SK-N-SH treated with all-trans-retinoic acid at 6 μM for 48 hours (cell line): Measurements from ENCODE around the gene SHOC1.
"Not testable (repeated sequence)": the region's sequence is repeated elsewhere in the genome, so short reads cannot be mapped to it uniquely, and the experiment has no call there.

Source experiments
- ATAC-seq: fragments of 200-7000 bp; cut with Tn5 transposase; 3 replicates; pipeline ENCODE4 v1.9.1; 2020; ENCODE audit warnings: mild to moderate bottlenecking, moderate library complexity
- ARNTL ChIP-seq: fragments of 450-650 bp; formaldehyde crosslinking; IDR thresholded peaks from 2 replicates; pipeline ENCODE4 v1.5.0; 2020; ENCODE audit warnings: low read depth, mild to moderate bottlenecking, moderate library complexity, borderline replicate concordance
- BACH2 ChIP-seq: fragments of 250-450 bp; sonication (Bioruptor Pico); IDR thresholded peaks from 2 replicates; pipeline ENCODE4 v1.9.0; 2021; ENCODE audit warnings: mild to moderate bottlenecking, borderline replicate concordance
- CSDC2 ChIP-seq: fragments of 250-450 bp; sonication (Bioruptor Pico); IDR thresholded peaks from 2 replicates; pipeline ENCODE4 v1.5.0; 2020; ENCODE audit warnings: mild to moderate bottlenecking, moderate library complexity
- ESRRG ChIP-seq: fragments of 250-450 bp; sonication (Bioruptor Pico); IDR thresholded peaks from 2 replicates; pipeline ENCODE4 v1.6.1; 2021; ENCODE audit warnings: mild to moderate bottlenecking
- GLIS3 ChIP-seq: fragments of 250-450 bp; sonication (Bioruptor Pico); IDR thresholded peaks from 2 replicates; pipeline ENCODE4 v1.5.0; 2020; ENCODE audit warnings: mild to moderate bottlenecking, moderate library complexity
- OSR1 ChIP-seq: fragments of 250-450 bp; sonication (Bioruptor Pico); IDR thresholded peaks from 2 replicates; pipeline ENCODE4 v1.8.0; 2022; ENCODE audit warnings: moderate library complexity, mild to moderate bottlenecking, inconsistent platforms
- POU6F1 ChIP-seq: fragments of 250-450 bp; sonication (Bioruptor Pico); IDR thresholded peaks from 2 replicates; pipeline ENCODE4 v1.8.0; 2021; ENCODE audit warnings: low read depth, mild to moderate bottlenecking, moderate library complexity, borderline replicate concordance
- PPARA ChIP-seq: fragments of 250-450 bp; sonication (Bioruptor Pico); IDR thresholded peaks from 2 replicates; pipeline ENCODE4 v1.5.0; 2020; ENCODE audit warnings: mild to moderate bottlenecking, borderline replicate concordance
- RARB ChIP-seq: fragments of 250-450 bp; sonication (Bioruptor Pico); IDR thresholded peaks from 2 replicates; pipeline ENCODE4 v1.8.0; 2021; ENCODE audit warnings: mild to moderate bottlenecking, moderate library complexity
- SNAI2 ChIP-seq: fragments of 250-450 bp; sonication (Bioruptor Pico); IDR thresholded peaks from 2 replicates; pipeline ENCODE4 v1.5.0; 2020; ENCODE audit warnings: mild to moderate bottlenecking, moderate library complexity
- TCF4 ChIP-seq: fragments of 250-450 bp; sonication (Bioruptor Pico); IDR thresholded peaks from 2 replicates; pipeline ENCODE4 v1.8.0; 2021; ENCODE audit warnings: mild to moderate bottlenecking, moderate library complexity, borderline replicate concordance
- TOX ChIP-seq: fragments of 250-450 bp; sonication (Bioruptor Pico); IDR thresholded peaks from 2 replicates; pipeline ENCODE4 v1.8.0; 2021; ENCODE audit warnings: mild to moderate bottlenecking, moderate library complexity, borderline replicate concordance
- TSHZ2 ChIP-seq: fragments of 250-450 bp; sonication (Bioruptor Pico); IDR thresholded peaks from 2 replicates; pipeline ENCODE4 v1.5.0; 2020; ENCODE audit warnings: mild to moderate bottlenecking, moderate library complexity
- ZC3H10 ChIP-seq: fragments of 250-450 bp; sonication (Bioruptor Pico); IDR thresholded peaks from 2 replicates; pipeline ENCODE4 v1.5.1; 2021; ENCODE audit warnings: mild to moderate bottlenecking, moderate library complexity
- ZFP3 ChIP-seq: fragments of 250-450 bp; sonication (Bioruptor Pico); IDR thresholded peaks from 2 replicates; pipeline ENCODE4 v1.5.0; 2020; ENCODE audit warnings: mild to moderate bottlenecking, moderate library complexity
- ZFP30 ChIP-seq: fragments of 450-650 bp; formaldehyde crosslinking; IDR thresholded peaks from 2 replicates; pipeline ENCODE4 v1.5.0; 2022; ENCODE audit warnings: mild to moderate bottlenecking, moderate library complexity
- ZNF565 ChIP-seq: fragments of 450-650 bp; formaldehyde crosslinking; conservative IDR thresholded peaks from 2 replicates; pipeline ENCODE4 v1.5.0; 2020; ENCODE audit warnings: low read depth, mild to moderate bottlenecking, moderate library complexity
- ZNF70 ChIP-seq: fragments of 450-650 bp; formaldehyde crosslinking; IDR thresholded peaks from 2 replicates; pipeline ENCODE4 v1.5.0; 2020; ENCODE audit warnings: mild to moderate bottlenecking, moderate library complexity
- ZNF8 ChIP-seq: fragments of 450-650 bp; formaldehyde crosslinking; IDR thresholded peaks from 2 replicates; pipeline ENCODE4 v1.5.0; 2020; ENCODE audit warnings: mild to moderate bottlenecking, moderate library complexity
- TF ChIP-seq, protein P1 (sequence below): fragments of 250-450 bp; sonication (Bioruptor Pico); IDR thresholded peaks from 2 replicates; pipeline ENCODE4 v1.5.1; 2020; ENCODE audit warnings: low read depth, mild to moderate bottlenecking, moderate library complexity

The SHOC1 gene

GRCh38 chr9:111799506-111799905, 4.8 kb upstream of the SHOC1 start (continued):
- TF ChIP-seq ZFP30 (CRISPR knock-in tag), result no peak
- no peak for TF ChIP-seq BACH2 (CRISPR knock-in tag)

DNA sequence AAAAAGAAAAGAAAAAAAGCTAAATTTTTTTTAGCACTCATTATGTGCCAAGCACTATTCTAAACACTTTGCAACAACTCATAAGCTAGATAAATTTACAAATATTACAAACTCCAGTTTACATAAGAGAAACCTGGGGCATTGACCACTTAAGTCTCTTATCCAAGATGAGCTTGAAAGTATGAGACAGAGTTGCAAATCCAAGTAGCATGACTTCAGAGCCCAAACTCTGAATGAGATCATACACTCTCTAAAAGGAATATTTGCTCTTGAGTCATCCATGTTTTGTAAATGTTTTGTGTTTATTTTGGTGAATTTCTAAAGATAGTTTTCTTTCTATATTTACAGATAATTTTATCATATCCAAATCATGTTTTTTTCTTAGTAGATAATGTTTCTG, 4.0 kb upstream of the SHOC1 start:
- TF ChIP-seq TSHZ2, result no peak
- TF ChIP-seq TCF4, result no peak
- no peak for TF ChIP-seq ZFP3 (CRISPR knock-in tag)
- no peak for TF ChIP-seq ARNTL (CRISPR knock-in tag)
- no peak for TF ChIP-seq OSR1 (CRISPR knock-in tag)
- no peak for TF ChIP-seq ZC3H10 (CRISPR knock-in tag)
- no peak for TF ChIP-seq CSDC2 (CRISPR knock-in tag)
- no peak for TF ChIP-seq RARB
- no peak for TF ChIP-seq ESRRG
- no peak for TF ChIP-seq ZNF565 (CRISPR knock-in tag)
- TF ChIP-seq ZNF8, result no peak
- TF ChIP-seq BACH2 (CRISPR knock-in tag), result no peak
- TF ChIP-seq, all 23 proteins: peak for 0
- ATAC-seq, result no peak

GRCh38 chr9:111795557-111795839, 761 bp upstream of the SHOC1 start:
- ATAC-seq, result no peak
- TF ChIP-seq PPARA (no peak), TCF4 (no peak), POU6F1 (CRISPR knock-in tag) (no peak), ZC3H10 (CRISPR knock-in tag) (no peak), TSHZ2 (no peak), TOX (CRISPR knock-in tag) (no peak), SNAI2 (CRISPR knock-in tag) (no peak), ZNF8 (no peak), OSR1 (CRISPR knock-in tag) (no peak), ESRRG (no peak), ZNF70 (CRISPR knock-in tag) (no peak)
- TF ChIP-seq, protein P1, sequence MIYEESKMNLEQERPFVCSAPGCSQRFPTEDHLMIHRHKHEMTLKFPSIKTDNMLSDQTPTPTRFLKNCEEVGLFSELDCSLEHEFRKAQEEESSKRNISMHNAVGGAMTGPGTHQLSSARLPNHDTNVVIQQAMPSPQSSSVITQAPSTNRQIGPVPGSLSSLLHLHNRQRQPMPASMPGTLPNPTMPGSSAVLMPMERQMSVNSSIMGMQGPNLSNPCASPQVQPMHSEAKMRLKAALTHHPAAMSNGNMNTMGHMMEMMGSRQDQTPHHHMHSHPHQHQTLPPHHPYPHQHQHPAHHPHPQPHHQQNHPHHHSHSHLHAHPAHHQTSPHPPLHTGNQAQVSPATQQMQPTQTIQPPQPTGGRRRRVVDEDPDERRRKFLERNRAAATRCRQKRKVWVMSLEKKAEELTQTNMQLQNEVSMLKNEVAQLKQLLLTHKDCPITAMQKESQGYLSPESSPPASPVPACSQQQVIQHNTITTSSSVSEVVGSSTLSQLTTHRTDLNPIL (CRISPR knock-in tag), result no peak

DNA sequence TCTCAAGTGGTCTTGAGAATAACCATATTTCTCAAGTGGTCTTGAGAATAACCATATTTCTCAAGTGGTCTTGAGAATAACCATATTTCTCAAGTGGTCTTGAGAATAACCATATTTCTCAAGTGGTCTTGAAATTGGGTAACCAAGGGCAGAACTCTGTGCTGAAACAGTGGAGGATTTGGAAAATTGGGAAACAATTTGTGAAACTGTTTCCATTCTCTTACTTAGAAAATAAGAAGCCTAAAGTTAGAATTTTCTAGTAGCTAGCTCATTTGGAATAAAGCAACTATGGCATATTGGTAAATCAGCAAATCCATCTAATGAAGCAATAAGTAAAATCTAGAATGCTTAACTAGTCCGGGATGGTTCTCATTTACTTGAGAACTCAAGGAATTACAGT, 2.9 kb downstream of the SHOC1 start:
- not testable (repeated sequence) for ATAC-seq

- TF ChIP-seq PPARA (no peak), GLIS3 (CRISPR knock-in tag) (no peak), OSR1 (CRISPR knock-in tag) (no peak), TOX (CRISPR knock-in tag) (no peak), ESRRG (no peak), POU6F1 (CRISPR knock-in tag) (no peak), ARNTL (CRISPR knock-in tag) (no peak)
- ATAC-seq, result no peak
Measured at GRCh38 chr9:111789881-111790280, 4.9 kb downstream of the SHOC1 start.
